Epithelial cell of proximal tubule (primary cell): ENCODE results near the gene NACA. TPM values are rescaled to one million over a fixed set of nuclear protein-coding genes. Genes with fewer than 3 reads are reported as not detected.

Experiments
- DNase-seq: peaks from one replicate; pipeline ENCODE4 v3.0.0-alpha.2; 2011; ENCODE audit warnings: low read depth
- H3K4me3 ChIP-seq: 2 replicates; pipeline ENCODE4 v1.5.1; 2011; ENCODE audit warnings: low read depth, mild to moderate bottlenecking, low read length
- CTCF ChIP-seq: conservative IDR thresholded peaks from 2 replicates; pipeline ENCODE4 v1.5.1; 2012; ENCODE audit warnings: low read depth, mild to moderate bottlenecking, low read length
- total RNA-seq: library from RNA; depleted of rRNA; stranded (reverse); fragments of >200 nt; gene quantifications from 2 replicates; pipeline ENCODE4 v1.2.3, GENCODE V29; 2015

NACA gene
- total RNA-seq, 1 donor from 2014 or later, result 1,115 TPM

- no peak for TF ChIP-seq CTCF
- no peak overlapping the region for H3K4me3 ChIP-seq
- DNase-seq, result no peak
Measured at GRCh38 chr12:56718636-56719035, 6.5 kb downstream of the NACA start.

- no peak for DNase-seq
- no peak for TF ChIP-seq CTCF
- no peak overlapping the region for H3K4me3 ChIP-seq
Measured at GRCh38 chr12:56718149-56718548, 7.0 kb downstream of the NACA start.

- no peak overlapping the region for H3K4me3 ChIP-seq
- no peak for TF ChIP-seq CTCF
- DNase-seq, result no peak
Measured at GRCh38 chr12:56716933-56717880, 7.9 kb downstream of the NACA start.

- H3K4me3 ChIP-seq, result no peak overlapping the region
- no peak for DNase-seq
- TF ChIP-seq CTCF, result no peak
Measured at GRCh38 chr12:56716458-56716857, 8.6 kb downstream of the NACA start.

GRCh38 chr12:56715798-56716197 lies 9.3 kb downstream of the NACA start:
- no peak overlapping the region for H3K4me3 ChIP-seq
- no peak for TF ChIP-seq CTCF
- DNase-seq, result no peak

GRCh38 chr12:56714431-56714929 lies 10.6 kb downstream of the NACA start:
- no peak overlapping the region for H3K4me3 ChIP-seq
- DNase-seq, result no peak
- no peak for TF ChIP-seq CTCF
